ENCODE measurements around the gene FRMD6.

DNA sequence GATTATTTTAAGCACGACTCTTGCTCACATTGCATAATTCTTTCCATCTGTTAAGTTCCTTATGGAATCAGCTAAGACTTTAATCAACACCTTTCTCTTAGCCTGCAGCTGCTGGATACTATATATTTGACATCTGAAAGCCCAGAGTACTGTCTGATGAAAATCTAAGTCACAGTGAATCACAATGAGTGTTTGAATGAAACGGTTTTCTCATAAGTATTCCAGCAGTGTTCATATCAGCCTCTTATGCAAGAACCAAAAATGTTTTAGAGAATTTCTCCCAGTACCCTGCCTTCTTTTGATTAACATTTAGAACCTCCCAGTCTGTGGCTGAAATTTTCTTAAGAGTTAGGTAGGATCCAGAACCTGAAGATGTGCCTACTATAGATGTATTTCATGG is 55.6 kb downstream of the FRMD6 start:
- TF ChIP-seq CTCF (IDR thresholded peaks at IDR 0.05) = no peak
- no peak for TF ChIP-seq ZFX (IDR thresholded peaks at IDR 0.05; ENCODE audit: borderline replicate concordance)

Measured in 22Rv1 (cell line).